Motor neuron (in vitro differentiated cells): ENCODE measurements around the gene TUFM. TPM values are rescaled to one million over a fixed set of nuclear protein-coding genes. Genes with fewer than 3 reads are reported as not detected.
"Not testable (repeated sequence)": the region's sequence is repeated elsewhere in the genome, so short reads cannot be mapped to it uniquely, and the experiment has no call there.

ENCODE experiments used
- ATAC-seq, 8 experiments: fragments of 200-7000 bp; cut with Tn5 transposase; replicated peaks in 6 of 8; 2 replicates each; pipeline ENCODE4 v1.8.0; 2021; ENCODE audit warnings: mild to moderate bottlenecking in 8 of 8, moderate library complexity in 8 of 8
- H3K27ac ChIP-seq, 2 donors: fragments of 250-450 bp; sonication (Bioruptor Pico); 2 replicates each; pipeline ENCODE4 v1.9.0; 2021; ENCODE audit warnings: antibody characterized with exemption in 2 of 2, mild to moderate bottlenecking in 2 of 2, moderate library complexity in 1 of 2
- H3K4me1 ChIP-seq, 2 donors: fragments of 250-450 bp; sonication (Bioruptor Pico); replicated peaks in 1 of 2; 2 replicates each; pipeline ENCODE4 v1.6.1; 2021; ENCODE audit warnings: antibody characterized with exemption in 2 of 2, mild to moderate bottlenecking in 2 of 2, moderate library complexity in 1 of 2
- H3K4me3 ChIP-seq, 5 donors: fragments of 250-450 bp; sonication (Bioruptor Pico); 2 replicates each; pipeline ENCODE4 v1.9.0; 2021; ENCODE audit warnings: antibody characterized with exemption in 5 of 5, mild to moderate bottlenecking in 5 of 5, moderate library complexity in 4 of 5
- WGBS, 10 experiments: fragments of 450-650 bp; shearing (Covaris generic); methylation state at CpG; one replicate each; pipeline ENCODE4 v1.0.0; 2022; 5-methylcytosine and 5-hydroxymethylcytosine counted together
- in situ Hi-C, 9 experiments: fragments of 400-800 bp; cut with MboI; loops; one replicate each; pipeline ENCODE4 v1.15.0; 2021; ENCODE audit warnings: low sequenced_read_pairs in 9 of 9, low pct_unique_long_range_greater_than_20kb in 2 of 9; ENCODE audit not compliant: unreplicated experiment in 9 of 9
- total RNA-seq, 8 experiments: library from RNA; unstranded; fragments of 300-600 nt; gene quantifications; 2 replicates each; pipeline versions ENCODE4 v1.2.3 to v1.2.4, GENCODE V29; 2022

TUFM gene
- total RNA-seq, 8 experiments from 2014 or later = 97.3 to 268 (median 122) TPM

- Histone ChIP-seq H3K4me3 (no peak overlapping the region), H3K27ac (no peak overlapping the region), H3K4me1 (peaks cover 5 to 9% of the 10 kb centered on the region in 2 donors)
- in situ Hi-C loops = no loop called here
- 67 to 100% (median 94%) methylated on average over 1 to 3 of the region's 13 CpGs; no CpG with 5 or more reads in 5 of the 10 experiments for WGBS, 10 experiments
- ATAC-seq = no peak
Observed at GRCh38 chr16:28830531-28830930, 15.6 kb downstream of the TUFM start.

GRCh38 chr16:28829747-28830146, 16.4 kb downstream of the TUFM start:
- WGBS, 10 experiments = 91 to 100% (median 96%) methylated on average over 1 to 13 of the region's 13 CpGs; no CpG with 5 or more reads in 2 of the 10 experiments
- in situ Hi-C loops = no loop called here
- Histone ChIP-seq H3K27ac (no peak overlapping the region), H3K4me1 (peaks cover 13 to 16% of the 10 kb centered on the region in 2 donors), H3K4me3 (no peak overlapping the region)
- ATAC-seq = no peak

- Histone ChIP-seq H3K4me1 (peaks cover 16 to 19% of the 10 kb centered on the region in 2 donors), H3K27ac (no peak overlapping the region), H3K4me3 (peak overlapping the region in 3 of 5 donors; percentile 66 to 97 (median 79))
- in situ Hi-C loops = no loop called here
- WGBS, 10 experiments = 46 to 100% (median 83%) methylated on average over 1 to 6 of the region's 6 CpGs; no CpG with 5 or more reads in 1 of the 10 experiments
- no peak for ATAC-seq
Observed at GRCh38 chr16:28826141-28826540, 20.0 kb downstream of the TUFM start.

GRCh38 chr16:28824717-28824973, 21.5 kb downstream of the TUFM start:
- 0 to 71% (median 31%) methylated on average over 1 to 5 of the region's 5 CpGs; no CpG with 5 or more reads in 3 of the 10 experiments for WGBS, 10 experiments
- Histone ChIP-seq H3K4me1 (peaks cover 16 to 19% of the 10 kb centered on the region in 2 donors), H3K4me3 (peak overlapping the region; percentile 66 to 97 (median 79)), H3K27ac (peak overlapping the region; percentile 97 to 98)
- in situ Hi-C loops = no loop called here
- no peak for ATAC-seq

- in situ Hi-C loops = no loop called here
Observed at GRCh38 chr16:28823873-28824716, 22.1 kb downstream of the TUFM start.

GRCh38 chr16:28823291-28823872, 22.8 kb downstream of the TUFM start:
- Histone ChIP-seq H3K4me1 (peaks cover 16 to 19% of the 10 kb centered on the region in 2 donors), H3K27ac (peak overlapping the region; percentile 97 to 98), H3K4me3 (peak overlapping the region; percentile 66 to 97 (median 79))
- peak in 4 of 8 experiments; percentile 0 to 7 (median 3) for ATAC-seq
- WGBS, 10 experiments = no CpG with 5 or more reads among the region's 62 CpGs
- in situ Hi-C loops = no loop called here

More at GRCh38 chr16:28823873-28824716, 22.1 kb downstream of the TUFM start:
- WGBS, 10 experiments = 0 to 7% (median 0%) methylated on average over 1 to 6 of the region's 60 CpGs; no CpG with 5 or more reads in 6 of the 10 experiments
- peak overlapping the region; percentile 97 to 98 for H3K27ac ChIP-seq
- H3K4me3 ChIP-seq = peak overlapping the region; percentile 66 to 97 (median 79)
- H3K4me1 ChIP-seq = peaks cover 16 to 19% of the 10 kb centered on the region in 2 donors
- ATAC-seq = peak; percentile 77 to 86 (median 82)

- H3K4me3 ChIP-seq = peak within 1 kb of the TSS; percentile 66 to 97 (median 79)
- H3K4me1 ChIP-seq = peaks cover 16 to 19% of the 10 kb centered on the region in 2 donors
- ATAC-seq = peak; percentile 53 to 64 (median 58)
- in situ Hi-C loops = no loop called here
- 0 to 1% (median 0%) methylated on average over 2 to 14 of the region's 91 CpGs; no CpG with 5 or more reads in 4 of the 10 experiments for WGBS, 10 experiments
- H3K27ac ChIP-seq = peak within 1 kb of the TSS; percentile 97 to 98
Observed at GRCh38 chr16:28822520-28823290, 23.4 kb downstream of the TUFM start, which contains the start of gene ATXN2L. TSS of gene ATXN2L (plus strand) at chr16:28822999. CDS start at chr16:28823260, 261 bp downstream.

- WGBS, 10 experiments = 9 to 73% (median 28%) methylated on average over 4 to 12 of the region's 13 CpGs
- no peak for ATAC-seq
- H3K27ac ChIP-seq = peak overlapping the region; percentile 97 to 98
- in situ Hi-C loops = no loop called here
- H3K4me1 ChIP-seq = peaks cover 16 to 19% of the 10 kb centered on the region in 2 donors
- peak overlapping the region; percentile 66 to 97 (median 79) for H3K4me3 ChIP-seq
Observed at GRCh38 chr16:28821874-28822519, 24.2 kb downstream of the TUFM start.

GRCh38 chr16:28820546-28820945, 25.6 kb downstream of the TUFM start:
- peaks cover 10 to 11% of the 10 kb centered on the region in 2 donors for H3K4me1 ChIP-seq
- WGBS, 10 experiments = 93 to 100% (median 99%) methylated on average over 3 to 6 of the region's 13 CpGs; no CpG with 5 or more reads in 6 of the 10 experiments
- H3K27ac ChIP-seq, in situ Hi-C loops, H3K4me3 ChIP-seq, ATAC-seq: not testable (repeated sequence)

GRCh38 chr16:28820016-28820415, 26.1 kb downstream of the TUFM start:
- ATAC-seq = no peak
- Histone ChIP-seq H3K4me1 (peaks cover 4 to 6% of the 10 kb centered on the region in 2 donors), H3K27ac (no peak overlapping the region), H3K4me3 (no peak overlapping the region)
- WGBS, 10 experiments = 50 to 100% (median 89%) methylated on average over 1 to 5 of the region's 5 CpGs; no CpG with 5 or more reads in 2 of the 10 experiments
- in situ Hi-C loops = no loop called here

GRCh38 chr16:28807445-28808120, 38.6 kb downstream of the TUFM start:
- no CpG with 5 or more reads among the region's 11 CpGs for WGBS, 10 experiments
- in situ Hi-C loops, H3K4me3 ChIP-seq, H3K4me1 ChIP-seq, H3K27ac ChIP-seq: not testable (repeated sequence)
- ATAC-seq = peak in 2 of 8 experiments; percentile 38 to 42
